Hypothalamus (tissue), 51 donors: ENCODE measurements around the gene RPL29.

Experiments used
- DNase-seq, 51 donors: peaks; one replicate each; lab custom pipeline; 2025; lab: John Stamatoyannopoulos, UW

RPL29 gene

DNA sequence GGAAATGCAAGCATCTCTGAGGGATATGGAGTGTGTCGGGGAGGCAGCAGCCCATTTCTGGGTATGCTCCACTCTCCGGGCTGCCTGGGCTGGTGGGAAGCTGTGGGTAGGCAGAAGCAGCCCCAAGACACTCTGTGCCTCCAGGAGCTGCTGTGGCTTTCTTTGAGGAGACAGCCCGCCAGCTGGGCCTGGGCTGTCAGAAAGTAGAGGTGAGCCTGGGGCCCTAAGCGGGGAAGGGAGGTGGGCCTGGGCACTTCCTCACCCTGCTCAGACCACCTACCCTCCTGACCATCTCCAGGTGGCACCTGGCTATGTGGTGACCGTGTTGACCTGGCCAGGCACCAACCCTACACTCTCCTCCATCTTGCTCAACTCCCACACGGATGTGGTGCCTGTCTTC lies 10.6 kb downstream of the RPL29 start:
- DNase-seq = no peak

DNA sequence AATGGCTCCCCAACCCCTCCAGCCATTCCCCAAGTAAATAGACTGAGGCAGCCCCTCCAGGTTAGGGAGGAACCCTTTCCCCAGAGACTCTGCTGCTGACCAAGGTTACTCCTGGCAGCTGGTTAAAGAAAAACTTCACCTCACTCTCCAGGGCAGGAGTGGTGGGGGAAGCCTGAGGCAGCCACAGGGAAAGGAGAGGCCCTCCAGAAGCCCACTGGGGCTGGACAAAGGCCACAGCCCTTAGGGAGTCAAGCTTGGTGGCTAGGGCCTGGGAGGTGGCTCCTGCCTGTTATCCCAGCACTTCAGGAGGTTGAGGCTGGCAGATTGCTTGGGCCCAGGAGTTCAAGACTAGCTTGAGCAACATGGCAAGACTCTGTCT lies 11.4 kb downstream of the RPL29 start:
- DNase-seq = no peak

DNA sequence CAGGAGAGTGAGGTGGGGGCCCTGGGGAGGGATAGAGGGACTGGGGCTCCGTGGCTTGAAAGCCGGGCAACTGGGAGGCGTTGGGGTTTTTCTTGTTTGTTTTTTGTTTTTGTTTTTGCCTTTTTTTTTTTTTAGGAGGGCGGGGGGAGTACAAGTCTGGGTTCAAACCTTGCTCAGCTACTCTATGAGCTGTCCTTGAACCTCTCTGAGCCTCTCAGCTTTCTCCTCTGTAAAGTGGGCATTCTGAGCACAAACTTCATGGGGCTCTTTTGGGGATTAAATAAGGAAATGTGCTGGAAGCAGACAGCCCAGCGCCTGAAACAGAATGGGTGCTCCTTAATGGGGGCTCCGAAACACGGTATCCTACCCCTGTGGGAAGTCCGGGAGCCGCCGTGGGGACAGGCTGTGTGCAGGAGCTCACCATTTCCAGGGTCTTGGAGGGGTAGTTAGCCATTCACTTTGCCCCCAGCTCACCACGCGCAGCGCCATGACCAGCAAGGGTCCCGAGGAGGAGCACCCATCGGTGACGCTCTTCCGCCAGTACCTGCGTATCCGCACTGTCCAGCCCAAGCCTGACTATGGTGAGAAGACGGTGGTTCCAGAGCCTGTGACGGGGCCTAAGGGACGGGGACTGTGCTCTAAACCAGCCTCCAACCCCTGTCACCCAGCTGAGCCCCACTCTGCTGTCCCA lies 12.0 kb downstream of the RPL29 start:
- DNase-seq = no peak

DNA sequence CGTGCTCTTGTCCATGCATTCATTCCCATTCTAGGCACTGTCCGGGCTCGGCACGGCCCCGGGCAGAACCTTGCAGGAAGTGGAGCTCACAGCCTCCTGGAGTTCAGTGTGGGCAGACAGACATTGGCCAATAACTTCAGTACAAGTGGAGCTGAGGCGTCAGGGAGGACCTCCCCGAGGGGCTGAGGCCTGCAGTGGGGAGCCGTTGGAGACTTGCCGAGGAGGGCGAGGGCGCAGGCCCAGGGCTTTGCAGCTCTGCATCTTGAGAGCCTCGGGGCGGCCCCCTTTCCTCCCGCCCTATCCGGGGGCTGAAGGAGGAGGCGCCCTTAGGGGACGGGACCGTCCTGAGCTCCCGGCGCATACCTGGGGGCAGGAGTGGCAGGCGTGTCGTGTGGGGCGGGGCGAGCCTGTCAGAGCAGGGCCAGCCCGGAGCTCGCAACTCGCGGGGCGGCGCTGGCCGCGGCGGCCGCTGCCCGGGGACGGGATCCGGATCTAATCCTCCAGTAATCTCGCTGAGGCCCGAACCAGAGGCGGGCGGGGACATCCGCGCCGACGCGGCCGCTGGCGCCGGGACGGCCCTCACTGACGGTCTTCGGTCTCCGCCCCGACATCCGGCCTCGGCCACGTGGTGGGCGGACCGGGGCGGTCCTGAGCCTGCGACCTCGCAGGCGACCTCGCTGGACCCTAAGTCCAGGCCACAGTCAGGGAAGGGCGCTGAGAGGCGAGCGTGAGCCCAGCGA lies 12.7 kb downstream of the RPL29 start, which contains the start of gene ACY1:
TSS of gene ACY1 (plus strand) at position 698 of the 740 bp plus-strand sequence. CDS start 530 bp downstream, outside the sequence.
- DNase-seq = peak in 45 of 51 donors; percentile 44 to 85 (median 70)

DNA sequence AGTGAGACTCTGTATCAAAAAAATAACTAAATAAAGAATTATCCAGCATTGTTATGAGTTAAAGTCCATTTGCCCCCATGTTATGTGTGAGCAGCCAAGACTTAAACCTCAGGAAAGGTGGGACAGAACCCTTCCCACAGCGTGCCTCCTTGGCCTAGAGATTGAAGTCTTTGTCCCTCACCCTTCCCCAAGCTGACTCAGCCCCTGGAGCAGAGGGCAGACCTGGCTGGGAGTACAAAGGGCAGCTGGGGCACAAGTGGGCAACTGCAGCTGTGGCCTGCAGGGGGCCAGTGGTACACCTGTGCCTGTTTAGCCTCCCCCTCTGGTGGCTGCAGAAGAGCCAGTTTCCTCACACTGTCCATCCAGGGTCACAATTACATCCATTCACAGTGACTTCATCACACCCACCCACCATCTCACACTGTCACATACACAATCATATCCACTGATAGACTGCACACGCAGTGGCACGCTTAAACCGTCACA lies 13.3 kb downstream of the RPL29 start:
- peak in 1 of 51 donors; percentile 76 for DNase-seq

DNA sequence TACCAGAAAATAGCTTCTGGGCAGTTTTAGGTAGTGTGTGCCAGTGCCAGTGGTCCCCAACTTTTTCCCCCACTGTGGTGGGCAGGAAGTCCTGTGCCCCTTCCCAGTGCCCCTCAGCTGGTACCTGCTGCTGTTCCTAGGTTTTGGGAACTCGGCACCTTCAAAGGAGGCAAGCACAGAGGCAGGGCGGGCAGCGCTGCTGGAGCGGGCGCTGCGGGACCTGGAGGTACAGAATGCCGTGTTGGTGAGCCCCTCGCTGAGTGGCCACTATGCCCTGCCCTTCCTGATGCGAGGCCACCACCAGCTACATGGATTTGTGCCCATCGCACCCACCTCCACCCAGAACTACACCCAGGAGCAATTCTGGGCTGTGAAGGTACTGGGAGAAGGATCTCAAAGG lies 15.4 kb downstream of the RPL29 start:
- DNase-seq = no peak

DNA sequence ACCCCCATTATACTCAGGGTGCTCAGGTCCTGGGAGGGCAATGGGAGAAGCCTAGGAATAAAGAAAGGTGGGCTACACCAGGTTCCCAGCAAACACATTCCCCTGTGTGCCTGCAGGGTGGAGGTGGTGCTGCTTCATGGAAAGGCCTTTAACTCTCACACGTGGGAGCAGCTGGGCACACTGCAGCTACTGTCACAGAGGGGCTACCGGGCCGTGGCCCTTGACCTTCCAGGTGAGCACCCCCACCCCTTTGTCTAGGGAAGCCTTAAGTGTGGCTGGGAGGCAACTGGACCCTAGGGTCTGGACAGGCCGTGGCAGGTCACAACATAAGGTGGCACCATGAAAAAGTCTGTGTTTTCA lies 17.6 kb downstream of the RPL29 start:
- no peak for DNase-seq

DNA sequence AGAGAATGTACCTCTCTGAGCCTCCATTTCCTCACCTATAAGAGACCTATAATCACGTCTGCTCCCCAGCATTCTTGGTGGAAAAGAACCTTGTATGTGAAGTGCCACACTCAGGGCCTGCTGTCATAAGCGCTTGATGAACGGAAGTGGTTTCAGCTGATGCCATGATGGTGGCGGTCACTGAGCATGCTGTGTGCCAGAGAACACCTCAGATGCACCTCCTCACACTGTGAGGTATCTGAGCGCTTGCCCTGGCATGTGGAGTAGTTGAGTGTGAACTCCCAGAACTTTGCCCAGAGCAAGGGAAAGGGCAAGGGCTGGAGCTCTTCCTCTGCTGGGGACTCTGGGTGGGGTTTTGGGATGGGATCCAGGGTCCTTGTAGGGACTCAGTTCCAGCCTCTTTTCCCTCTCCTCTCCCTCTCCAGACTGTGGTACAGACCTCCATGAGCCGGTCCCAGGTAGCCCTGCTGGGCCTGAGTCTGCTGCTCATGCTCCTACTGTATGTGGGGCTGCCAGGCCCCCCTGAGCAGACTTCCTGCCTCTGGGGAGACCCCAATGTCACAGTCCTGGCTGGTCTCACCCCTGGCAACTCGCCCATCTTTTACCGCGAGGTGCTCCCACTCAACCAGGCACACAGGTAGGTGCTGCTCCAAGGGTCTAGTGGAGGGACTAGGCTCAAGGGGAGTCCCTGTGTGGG lies 18.1 kb downstream of the RPL29 start:
- no peak for DNase-seq

DNA sequence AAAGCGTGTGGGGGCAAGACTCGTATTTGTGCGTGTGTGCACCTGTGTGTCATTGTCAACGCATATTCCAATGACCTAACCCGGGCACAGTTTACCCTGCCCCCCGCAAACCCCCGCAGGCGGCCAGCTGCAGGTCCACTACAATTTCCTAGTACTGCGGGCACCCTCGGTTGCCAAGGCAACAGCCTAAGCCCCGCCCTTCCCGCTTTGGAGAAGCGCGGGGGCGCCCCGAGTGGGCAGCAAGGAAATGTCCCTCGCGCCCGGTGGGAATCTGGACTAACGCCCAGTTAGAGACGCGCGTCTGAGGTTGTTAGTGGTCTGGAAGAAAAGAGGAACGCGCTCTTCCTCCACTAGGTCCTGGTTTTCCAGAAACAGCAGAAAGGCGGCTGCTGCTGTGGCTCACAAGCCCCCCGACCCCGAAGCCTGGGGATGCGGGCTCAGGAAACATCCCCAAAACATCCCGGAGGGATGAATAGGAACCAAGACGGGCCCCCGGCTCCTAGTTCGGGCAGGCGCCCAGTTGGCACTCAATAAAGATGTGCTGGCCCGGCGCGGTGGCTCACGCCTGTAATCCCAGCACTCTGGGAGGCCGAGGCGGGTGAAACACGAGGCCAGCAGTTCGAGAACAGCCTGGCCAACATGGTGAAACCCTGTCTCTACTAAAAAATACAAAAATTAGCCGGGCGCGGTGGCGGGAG lies 19.7 kb downstream of the RPL29 start:
- DNase-seq = peak in 48 of 51 donors; percentile 26 to 89 (median 76)

DNA sequence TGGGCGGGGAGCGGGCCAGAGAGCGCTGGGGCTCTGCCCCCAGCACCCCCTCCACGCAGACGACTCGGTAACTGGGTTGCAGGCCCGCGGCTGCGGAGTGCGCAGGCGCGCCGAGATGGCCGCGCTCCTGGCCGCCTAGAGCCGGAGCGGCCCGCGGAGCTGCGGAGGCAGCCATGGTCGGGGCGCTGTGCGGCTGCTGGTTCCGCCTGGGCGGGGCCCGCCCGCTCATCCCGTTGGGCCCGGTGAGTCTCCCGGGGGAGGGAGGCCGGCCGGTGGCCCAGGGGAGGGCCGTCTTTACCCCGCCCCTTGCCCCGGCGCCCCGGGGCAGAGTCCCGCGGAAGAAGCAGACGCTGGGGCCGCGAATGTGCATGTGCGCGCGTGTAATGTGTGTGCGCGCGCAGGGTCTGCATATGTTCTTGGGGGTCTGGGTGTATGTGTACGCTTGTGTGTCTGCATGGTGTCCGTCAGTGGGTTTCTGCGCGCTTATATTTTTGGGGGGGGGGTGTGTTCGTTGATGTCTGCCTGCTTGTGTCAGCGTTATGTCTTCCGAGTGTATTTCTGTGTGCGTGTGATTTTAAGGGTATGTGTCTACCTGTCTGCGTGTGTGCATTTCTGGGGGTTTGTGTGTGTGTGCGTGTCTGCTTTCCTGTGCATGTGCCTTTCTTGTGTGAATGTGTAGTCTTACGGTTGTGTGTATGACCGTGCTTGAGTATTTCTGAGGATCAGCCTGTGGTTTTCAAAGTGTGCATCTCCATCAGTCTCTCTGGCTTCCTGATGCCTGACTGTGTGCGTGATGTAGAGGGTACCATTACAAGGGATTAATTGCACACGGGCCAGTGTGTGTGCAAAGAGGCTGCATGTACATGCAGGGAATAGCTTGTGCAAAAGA lies 20.5 kb downstream of the RPL29 start, which contains the start of gene ABHD14A:
TSS of gene ABHD14A (plus strand) at position 102 of the 889 bp plus-strand sequence. CDS start at position 174, 72 bp downstream.
- peak in 43 of 51 donors; percentile 27 to 89 (median 59) for DNase-seq

DNA sequence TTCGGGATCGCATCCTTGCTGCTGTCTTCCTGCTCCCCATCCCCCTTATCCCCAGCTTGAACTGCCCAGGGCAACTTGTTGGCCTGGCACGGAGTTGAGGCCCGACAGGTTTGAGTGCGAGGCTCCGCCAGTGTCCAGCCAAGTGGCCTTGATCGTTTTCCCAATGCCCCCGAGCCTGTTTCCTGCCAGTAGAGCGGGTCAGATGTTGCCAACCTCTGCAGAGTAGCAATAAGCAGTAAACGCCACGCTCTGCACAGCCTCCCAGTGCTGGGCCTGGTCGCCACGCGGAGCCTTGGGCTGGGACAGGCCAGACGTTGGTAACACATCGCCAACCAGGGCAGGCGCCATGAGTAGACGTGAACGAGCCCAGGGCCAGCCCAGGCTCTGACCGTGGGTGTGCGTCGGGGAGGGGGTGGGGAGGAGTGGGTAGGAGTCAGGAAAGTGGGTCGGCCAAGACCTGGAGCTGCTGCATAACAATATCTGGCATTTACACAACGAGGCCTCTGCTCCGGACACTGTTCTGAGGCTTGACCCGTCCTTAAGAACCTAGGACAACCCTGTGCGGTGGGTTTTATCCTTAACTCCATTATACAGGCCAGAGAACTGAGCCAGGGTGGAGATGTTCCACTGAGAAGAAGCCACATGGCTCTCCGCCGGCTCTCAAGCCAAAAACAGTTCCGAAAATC lies 21.3 kb downstream of the RPL29 start:
- peak in 11 of 51 donors; percentile 41 to 79 (median 53) for DNase-seq

DNA sequence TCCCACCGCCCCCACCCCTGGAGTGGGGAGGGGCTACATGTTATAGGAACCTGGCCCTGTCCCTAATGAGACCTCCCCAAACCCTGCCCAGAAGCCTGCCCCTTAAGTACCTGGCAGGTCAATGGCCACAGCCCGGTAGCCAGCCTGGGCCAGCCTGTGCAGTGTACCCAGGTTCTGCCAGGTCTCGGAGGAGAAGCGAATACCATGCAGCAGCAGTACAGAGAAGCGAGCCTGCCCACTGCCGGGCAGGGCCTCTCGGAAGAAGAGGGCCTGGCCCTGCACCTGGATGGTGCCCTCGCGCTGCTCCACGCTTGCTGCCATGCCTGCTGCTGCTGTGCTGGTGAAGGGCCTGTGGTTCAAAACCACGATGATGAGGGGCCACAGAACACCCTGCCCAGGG lies 24.3 kb downstream of the RPL29 start:
- DNase-seq = no peak

DNA sequence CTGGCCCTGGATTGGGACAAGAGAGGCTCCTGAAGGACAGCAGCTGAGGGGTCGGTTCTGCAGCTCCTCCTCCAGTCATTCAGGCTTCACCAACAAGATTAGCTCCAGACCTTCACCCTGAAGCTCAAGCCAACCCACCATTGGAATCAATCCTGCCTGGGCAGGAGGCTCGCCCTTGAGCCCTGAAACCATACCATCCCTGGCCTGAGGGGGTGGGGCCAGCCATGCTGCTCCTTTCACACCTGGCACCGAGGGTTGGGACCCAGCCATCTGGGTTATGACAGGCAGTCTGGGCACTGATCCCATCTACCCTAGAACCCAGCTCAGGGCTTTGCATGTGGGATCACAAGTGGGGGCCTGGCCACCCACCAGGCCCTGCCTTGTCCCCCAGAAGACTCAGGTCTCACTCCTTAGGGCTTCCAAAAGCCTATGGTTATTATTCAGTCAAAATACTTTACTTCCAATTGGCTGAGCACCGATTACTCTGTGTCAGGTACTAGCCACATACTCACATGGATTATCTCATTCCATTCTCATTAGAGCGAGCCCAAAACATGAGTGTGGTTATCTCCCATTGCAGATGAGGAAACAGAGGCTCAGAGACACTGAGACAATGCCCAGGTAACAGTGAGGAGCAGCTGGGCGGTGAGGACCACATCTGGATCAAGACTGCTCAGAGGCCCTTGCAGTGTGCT lies 24.9 kb downstream of the RPL29 start:
- DNase-seq = no peak

DNA sequence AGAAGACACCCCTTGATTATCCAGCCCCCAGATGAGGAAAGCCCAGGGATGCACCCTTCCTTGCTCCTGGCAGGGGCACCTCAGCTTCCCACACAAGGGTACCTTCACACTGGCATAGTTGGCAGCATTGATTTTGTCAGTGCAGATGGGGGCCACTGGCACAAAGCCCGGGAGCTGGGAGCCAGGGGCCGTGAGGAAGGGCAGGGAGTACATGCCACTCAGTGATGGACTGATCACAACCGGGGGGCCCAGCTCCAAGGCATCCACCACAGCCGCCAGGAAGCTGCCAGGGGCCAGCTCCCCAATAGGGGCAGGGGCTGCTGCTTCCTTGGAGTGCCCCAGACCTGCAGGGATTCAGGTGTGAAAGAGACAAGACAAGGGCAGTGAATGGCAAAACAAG lies 25.9 kb downstream of the RPL29 start:
- no peak for DNase-seq

DNA sequence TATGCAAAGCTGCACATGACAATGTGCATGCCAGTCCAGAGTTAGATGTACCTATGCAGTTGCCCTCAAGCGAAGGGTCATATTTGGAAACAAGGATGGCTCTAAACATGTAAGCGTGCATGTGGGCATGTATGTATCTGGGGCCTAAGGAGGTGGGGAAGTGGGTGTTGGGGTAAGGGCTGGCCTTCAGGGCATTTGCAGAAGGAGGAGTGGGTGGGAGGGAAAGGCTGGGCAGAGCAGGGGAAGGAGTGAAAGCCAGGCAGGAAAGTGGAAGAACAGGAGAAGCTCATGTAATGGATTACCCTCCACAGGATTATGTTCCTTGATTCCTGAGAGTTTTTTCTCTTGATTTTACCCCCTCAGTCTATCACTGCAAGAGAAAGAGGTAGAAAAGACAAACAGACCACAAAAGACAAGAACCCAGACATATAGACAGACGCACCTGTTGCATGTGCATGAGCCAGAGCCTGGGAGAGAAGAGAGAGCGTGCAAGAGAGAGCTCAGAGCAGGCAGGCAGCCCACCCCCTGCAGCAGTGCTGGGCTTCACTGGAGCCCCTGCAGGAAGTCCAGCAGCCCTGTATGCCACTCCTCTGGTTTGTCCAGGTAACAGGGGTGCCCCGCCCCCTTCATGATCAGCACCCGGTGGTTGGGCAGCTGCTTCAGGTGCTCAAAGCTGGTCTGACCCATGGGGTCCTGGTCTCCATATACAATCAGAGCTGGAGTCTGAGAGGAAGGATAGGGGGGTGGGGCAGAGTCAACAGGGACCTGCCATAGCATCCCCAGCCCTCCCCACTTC lies 26.6 kb downstream of the RPL29 start:
- no peak for DNase-seq

DNA sequence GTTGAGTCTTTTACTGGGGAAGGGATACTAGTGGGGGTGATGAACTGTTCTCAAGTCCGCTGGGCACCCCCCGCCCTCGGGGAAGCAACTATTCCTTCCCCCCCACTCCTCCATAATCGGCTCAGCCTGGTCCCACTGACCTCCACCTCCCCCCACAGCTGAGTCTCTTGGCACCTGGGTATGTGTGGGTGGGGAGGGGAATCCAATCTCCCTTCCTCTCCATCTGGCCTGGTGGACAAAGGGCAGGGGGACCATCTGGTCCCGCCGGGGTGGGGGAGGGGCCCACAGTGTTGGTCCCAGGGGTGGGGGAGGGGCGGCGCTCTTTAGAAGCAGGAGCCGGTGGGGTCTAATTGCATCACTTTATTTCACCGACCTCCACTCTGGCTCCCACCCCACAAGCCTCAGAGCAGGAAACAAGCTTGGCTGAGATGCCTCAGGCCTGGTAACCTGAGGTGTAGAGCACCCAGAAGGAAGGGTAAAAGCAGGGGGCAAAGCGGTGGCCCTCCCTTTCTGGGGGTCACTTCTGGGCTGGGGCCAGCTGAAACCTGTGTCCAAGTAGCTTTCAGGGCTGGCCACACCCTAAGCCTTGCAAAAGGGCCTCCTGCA lies 27.4 kb downstream of the RPL29 start:
- peak in 4 of 51 donors; percentile 17 to 49 (median 30) for DNase-seq
